IMR-90 (cell line): ENCODE results near the gene FBXL7. TPM values are rescaled to one million over a fixed set of nuclear protein-coding genes. Genes with fewer than 3 reads are reported as not detected.

Experiments
- ATAC-seq: fragments of 200-7000 bp; cut with Tn5 transposase; 2 replicates; pipeline ENCODE4 v1.9.1; 2020; ENCODE audit warnings: low read depth, mild to moderate bottlenecking, moderate library complexity
- BruUV-seq: library from RNA; stranded (reverse); fragments of 400-500 nt; replicated peaks from 2 replicates; lab custom pipeline; 2021; lab: Mats Ljungman, UMichigan
- CTCF ChIA-PET: fragments of 300-600 bp; formaldehyde crosslinking; extraction: SDS; loops from one replicate; lab custom pipeline; 2021; ENCODE audit warnings: antibody characterized with exemption; lab: Yijun Ruan, JAX
- POLR2A ChIA-PET: fragments of 300-600 bp; sonication (Branson Sonifier 250); formaldehyde crosslinking; loops from one replicate; lab custom pipeline; 2022; ENCODE audit warnings: antibody characterized with exemption; ENCODE audit not compliant: unreplicated experiment; lab: Charles Lee
- DNase-seq: peaks from one replicate; pipeline ENCODE4 v3.0.0; 2013
- H2AFZ ChIP-seq: replicated peaks from 2 replicates; pipeline ENCODE3; 2013; ENCODE audit warnings: low read length, mild to moderate bottlenecking; ENCODE audit not compliant: poor library complexity
- H2AK5ac ChIP-seq: 2 replicates; pipeline ENCODE4 v1.6.1; 2013; ENCODE audit warnings: low read depth, low read length, inconsistent platforms
- H2AK9ac ChIP-seq: replicated peaks from 2 replicates; pipeline ENCODE3; 2013; ENCODE audit warnings: mild to moderate bottlenecking, low read depth, low read length, moderate library complexity; ENCODE audit not compliant: poor library complexity
- H2BK120ac ChIP-seq: 2 replicates; pipeline ENCODE4 v1.6.1; 2013; ENCODE audit warnings: low read depth, low read length, inconsistent platforms
- H2BK15ac ChIP-seq: 3 replicates; pipeline ENCODE4 v1.6.1; 2013; ENCODE audit warnings: low read depth, low read length, inconsistent platforms
- H2BK20ac ChIP-seq: 2 replicates; pipeline ENCODE4 v1.6.1; 2013; ENCODE audit warnings: low read depth, mild to moderate bottlenecking, inconsistent platforms, low read length, moderate library complexity
- H2BK5ac ChIP-seq: 2 replicates; pipeline ENCODE4 v1.6.1; 2013; ENCODE audit warnings: mild to moderate bottlenecking, low read depth, low read length, inconsistent platforms; ENCODE audit not compliant: poor library complexity, severe bottlenecking
- H3K14ac ChIP-seq: replicated peaks from 2 replicates; pipeline ENCODE4 v1.6.1; 2013; ENCODE audit warnings: low read depth, low read length, inconsistent platforms
- H3K18ac ChIP-seq: 2 replicates; pipeline ENCODE4 v1.6.1; 2013; ENCODE audit warnings: low read depth, low read length, control low read depth
- H3K23ac ChIP-seq: 2 replicates; pipeline ENCODE4 v1.6.1; 2013; ENCODE audit warnings: low read depth, low read length, inconsistent platforms
- H3K27ac ChIP-seq: 2 replicates; pipeline ENCODE4 v1.5.1; 2013; ENCODE audit warnings: mild to moderate bottlenecking, control low read depth, low read length; ENCODE audit not compliant: insufficient read depth
- H3K27me3 ChIP-seq: 2 replicates; pipeline ENCODE4 v1.6.1; 2013; ENCODE audit warnings: low read length; ENCODE audit not compliant: control insufficient read depth, insufficient read depth
- H3K36me3 ChIP-seq: 2 replicates; pipeline ENCODE4 v1.6.1; 2013; ENCODE audit warnings: low read length, mixed read lengths; ENCODE audit not compliant: control insufficient read depth, insufficient read depth
- H3K4ac ChIP-seq: 2 replicates; pipeline ENCODE4 v1.6.1; 2013; ENCODE audit warnings: low read depth, low read length, inconsistent platforms
- H3K4me1 ChIP-seq: 2 replicates; pipeline ENCODE4 v1.6.1; 2013; ENCODE audit warnings: low read length, mixed read lengths; ENCODE audit not compliant: control insufficient read depth, insufficient read depth
- H3K4me2 ChIP-seq: 2 replicates; pipeline ENCODE4 v1.6.1; 2013; ENCODE audit warnings: low read depth, mild to moderate bottlenecking, control low read depth, low read length, moderate library complexity
- H3K4me3 ChIP-seq: 2 replicates; pipeline ENCODE4 v1.5.1; 2013; ENCODE audit warnings: low read depth, mild to moderate bottlenecking, control low read depth, low read length, moderate library complexity; ENCODE audit not compliant: insufficient read depth
- H3K56ac ChIP-seq: 2 replicates; pipeline ENCODE4 v1.6.1; 2013; ENCODE audit warnings: low read length, inconsistent platforms; ENCODE audit not compliant: insufficient read depth; ENCODE audit errors: extremely low read depth
- H3K79me1 ChIP-seq, 2 experiments: 2 replicates each; pipeline ENCODE4 v1.6.1; 2013; ENCODE audit warnings: low read length in 2 of 2, inconsistent platforms in 1 of 2, low read depth in 1 of 2
- H3K9ac ChIP-seq: 2 replicates; pipeline ENCODE4 v1.6.1; 2013; ENCODE audit warnings: low read depth, low read length, control low read depth
- H3K9me1 ChIP-seq: 2 replicates; pipeline ENCODE4 v1.6.1; 2013; ENCODE audit warnings: low read length, inconsistent platforms; ENCODE audit not compliant: insufficient read depth
- H3K9me3 ChIP-seq: 2 replicates; pipeline ENCODE4 v1.6.1; 2013; ENCODE audit warnings: low read length; ENCODE audit not compliant: control insufficient read depth, insufficient read depth
- H4K20me1 ChIP-seq: 2 replicates; pipeline ENCODE4 v1.6.1; 2013; ENCODE audit warnings: low read length, inconsistent platforms; ENCODE audit not compliant: insufficient read depth
- H4K5ac ChIP-seq: 2 replicates; pipeline ENCODE4 v1.6.1; 2013; ENCODE audit warnings: mild to moderate bottlenecking, low read depth, low read length, control low read depth
- H4K8ac ChIP-seq, 2 experiments: 2 replicates each; pipeline ENCODE4 v1.6.1; 2013; ENCODE audit warnings: low read depth in 2 of 2, low read length in 2 of 2, control low read depth in 1 of 2, inconsistent platforms in 1 of 2
- H4K91ac ChIP-seq: 2 replicates; pipeline ENCODE4 v1.6.1; 2013; ENCODE audit warnings: low read depth, low read length, inconsistent platforms; ENCODE audit not compliant: insufficient read depth
- BHLHE40 ChIP-seq: fragments of 150-350 bp; IDR thresholded peaks from 2 replicates; pipeline ENCODE4 v1.6.1; 2016; ENCODE audit warnings: mild to moderate bottlenecking, low read depth, low read length
- CHD1 ChIP-seq: IDR thresholded peaks from 2 replicates; pipeline ENCODE4 v1.6.1; 2012; ENCODE audit warnings: low read depth, low read length, improper control_type of control experiment
- CTCF ChIP-seq: conservative IDR thresholded peaks from 2 replicates; pipeline ENCODE4 v1.5.1; 2012; ENCODE audit warnings: mild to moderate bottlenecking, low read depth, low read length, improper control_type of control experiment
- ELK1 ChIP-seq: fragments of 150-350 bp; IDR thresholded peaks from 2 replicates; pipeline ENCODE4 v1.6.1; 2016; ENCODE audit warnings: low read depth, mild to moderate bottlenecking, low read length, moderate library complexity, borderline replicate concordance
- MXI1 ChIP-seq: IDR thresholded peaks from 2 replicates; pipeline ENCODE4 v1.6.1; 2012; ENCODE audit warnings: low read depth, mild to moderate bottlenecking, low read length, moderate library complexity, borderline replicate concordance
- NFE2L2 ChIP-seq: fragments of 150-350 bp; IDR thresholded peaks from 2 replicates; pipeline ENCODE4 v1.6.1; 2016; ENCODE audit warnings: low read depth, mild to moderate bottlenecking, low read length
- POLR2A ChIP-seq: IDR thresholded peaks from 2 replicates; pipeline ENCODE4 v1.6.1; 2012; ENCODE audit warnings: mild to moderate bottlenecking, low read depth, low read length
- RAD21 ChIP-seq: IDR thresholded peaks from 2 replicates; pipeline ENCODE4 v1.6.1; 2012; ENCODE audit warnings: low read length, improper control_type of control experiment
- WGBS, 2 experiments: methylation state at CpG; one replicate each; pipeline versions ENCODE4 v1.1.5 to v1.1.7; 2013; ENCODE audit warnings: missing lambda C conversion rate in 2 of 2; ENCODE audit not compliant: insufficient read length in 1 of 2; ENCODE audit errors: extremely low coverage in 2 of 2; 5-methylcytosine and 5-hydroxymethylcytosine counted together
- dilution Hi-C: fragments of 300-500 bp; cut with HindIII; formaldehyde crosslinking; loops from one replicate; pipeline ENCODE4 v1.14.3; 2018; ENCODE audit warnings: low sequenced_read_pairs; ENCODE audit not compliant: unreplicated experiment
- in situ Hi-C: fragments of 300-500 bp; cut with MboI; formaldehyde crosslinking; loops from 3 replicates; pipeline ENCODE4 v1.14.3; 2019; ENCODE audit warnings: low sequenced_read_pairs, inconsistent platforms, mixed read lengths
- intact Hi-C: fragments of 100-400 bp; cut with micrococcal nuclease; formaldehyde crosslinking; loops from 2 replicates; pipeline ENCODE4 v1.10.0; 2022
- polyA plus RNA-seq, 3 experiments: library from polyadenylated mRNA; depleted of rRNA; stranded (reverse); fragments of >200 nt; gene quantifications; 2 replicates each; pipeline ENCODE4 v1.2.3, GENCODE V29; 2012; ENCODE audit warnings: low replicate concordance in 1 of 3
- total RNA-seq: library from RNA; depleted of rRNA; stranded (reverse); fragments of >200 nt; gene quantifications from 2 replicates; pipeline ENCODE4 v1.2.3, GENCODE V29; 2012

The FBXL7 gene
- total and polyA plus RNA-seq, 2 of the 4 experiments (the other 2 are of a cell fraction), result 4.1 to 10.2 TPM

- TF ChIP-seq ELK1 (no peak), BHLHE40 (no peak), RAD21 (no peak), POLR2A (no peak), MXI1 (no peak), CTCF (no peak), CHD1 (no peak), NFE2L2 (no peak)
- peak overlapping the region; percentile 5 for H3K4me2 ChIP-seq
- H3K4ac ChIP-seq, result no peak overlapping the region
- no peak overlapping the region for H2AK9ac ChIP-seq
- no peak overlapping the region for H3K9ac ChIP-seq
- intact Hi-C loops, result no loop called here
- H3K14ac ChIP-seq, result no peak overlapping the region
- no peak overlapping the region for H2AK5ac ChIP-seq
- H3K4me3 ChIP-seq, result no peak overlapping the region; the same call in 1 of the 2 replicates
- BruUV-seq, result no TSS peak
- H3K4me1 ChIP-seq, result peaks cover 4% of the 10 kb centered on the region; the same call in 1 of the 2 replicates
- in situ Hi-C loops, result loop anchor here (25.0 kb wide), 1 partner anchor 809 kb away; no protein-coding TSS in a partner anchor
- ChIA-PET POLR2A (no interaction called here), CTCF (interaction anchor here (0.6 kb wide), 1 partner anchor 471 kb away, joined by 3 read pairs; no protein-coding TSS in a partner anchor)
- peaks cover 3% of the 10 kb centered on the region; the same call in 1 of the 2 replicates for H4K20me1 ChIP-seq
- H3K27ac ChIP-seq, result no peak overlapping the region
- H3K56ac ChIP-seq, result no peak overlapping the region
- peaks cover 3% of the 10 kb centered on the region; the same call in 1 of the 2 replicates for H3K36me3 ChIP-seq
- H3K18ac ChIP-seq, result no peak overlapping the region
- no peak overlapping the region for H2BK5ac ChIP-seq
- H4K91ac ChIP-seq, result no peak overlapping the region
- no peak overlapping the region for H2AFZ ChIP-seq
- H2BK120ac ChIP-seq, result no peak overlapping the region
- no peaks in the 10 kb centered on the region for H3K27me3 ChIP-seq
- no peaks in the 10 kb centered on the region for H3K9me3 ChIP-seq
- no peak overlapping the region for H4K8ac ChIP-seq
- no peak overlapping the region for H3K23ac ChIP-seq
- H4K5ac ChIP-seq, result no peak overlapping the region
- DNase-seq (peak; percentile 47), ATAC-seq (peak; percentile 74)
- no peak overlapping the region for H2BK15ac ChIP-seq
- H2BK20ac ChIP-seq, result no peak overlapping the region
- H3K79me1 ChIP-seq, result peaks cover 32 to 52% of the 10 kb centered on the region in 2 experiments
- peaks cover 9% of the 10 kb centered on the region; the same call in 1 of the 2 replicates for H3K9me1 ChIP-seq
- no CpG with 5 or more reads among the region's 8 CpGs for WGBS, 2 experiments
- dilution Hi-C loops, result no loop called here
These were observed 21.6 kb downstream of the FBXL7 start for GRCh38 chr5:15521381-15522186.
